A549 (cell line): ENCODE results near the gene FOXRED1.

Experiments
- CHD2 ChIP-seq: fragments of 150-350 bp; IDR thresholded peaks from 2 replicates; pipeline ENCODE4 v1.6.1; 2014; ENCODE audit warnings: low read length; ENCODE audit not compliant: partially characterized antibody
- EP300 ChIP-seq, 2 experiments: fragments of >200 bp; sonication (Bioruptor Twin); formaldehyde crosslinking; IDR thresholded peaks; 2 replicates in 1 of 2; 3 replicates in 1 of 2; pipeline ENCODE4 v1.6.1; 2016 to 2017
- HDAC2 ChIP-seq: fragments of 200-600 bp; sonication (generic); IDR thresholded peaks from 2 replicates; pipeline ENCODE4 v1.6.1; 2016
- SMC3 ChIP-seq: fragments of >200 bp; sonication (Bioruptor Twin); formaldehyde crosslinking; IDR thresholded peaks from 3 replicates; pipeline ENCODE4 v1.6.1; 2018; ENCODE audit warnings: inconsistent platforms
- TF ChIP-seq, protein P1 (sequence below): IDR thresholded peaks from 2 replicates; pipeline ENCODE4 v1.6.1; 2012
- TF ChIP-seq, protein P2 (sequence below): fragments of >200 bp; sonication (Bioruptor Twin); formaldehyde crosslinking; IDR thresholded peaks from 3 replicates; pipeline ENCODE4 v1.5.1; 2016
- TF ChIP-seq, protein P3 (sequence below): IDR thresholded peaks from 2 replicates; pipeline ENCODE4 v1.6.1; 2012; ENCODE audit warnings: low read depth, borderline replicate concordance

DNA sequence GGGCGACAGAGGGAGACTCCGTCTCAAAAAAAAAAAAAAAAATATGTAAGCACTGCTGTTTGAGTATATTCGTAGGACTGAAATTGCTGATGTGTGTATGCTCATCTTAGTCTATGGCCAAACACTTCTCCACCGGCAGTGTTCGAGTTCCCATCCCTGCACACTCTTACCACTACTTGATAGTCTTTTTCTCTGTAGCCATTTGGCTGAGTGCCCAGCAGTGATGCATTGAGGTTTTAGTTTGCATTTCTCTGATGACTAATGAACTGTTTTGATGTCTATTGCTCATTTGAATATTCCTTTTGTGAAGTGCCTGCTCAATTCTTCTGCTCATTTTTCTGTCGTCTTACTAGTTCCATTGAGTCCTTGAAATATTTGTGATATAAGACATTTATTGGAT, 15.9 kb downstream of the FOXRED1 start:
- TF ChIP-seq, protein P1, sequence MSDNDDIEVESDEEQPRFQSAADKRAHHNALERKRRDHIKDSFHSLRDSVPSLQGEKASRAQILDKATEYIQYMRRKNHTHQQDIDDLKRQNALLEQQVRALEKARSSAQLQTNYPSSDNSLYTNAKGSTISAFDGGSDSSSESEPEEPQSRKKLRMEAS, result no peak
- TF ChIP-seq CHD2 (no peak), EP300 (IDR thresholded peaks at IDR 0.05) (no peak), HDAC2 (no peak), SMC3 (no peak)
- TF ChIP-seq, protein P2, sequence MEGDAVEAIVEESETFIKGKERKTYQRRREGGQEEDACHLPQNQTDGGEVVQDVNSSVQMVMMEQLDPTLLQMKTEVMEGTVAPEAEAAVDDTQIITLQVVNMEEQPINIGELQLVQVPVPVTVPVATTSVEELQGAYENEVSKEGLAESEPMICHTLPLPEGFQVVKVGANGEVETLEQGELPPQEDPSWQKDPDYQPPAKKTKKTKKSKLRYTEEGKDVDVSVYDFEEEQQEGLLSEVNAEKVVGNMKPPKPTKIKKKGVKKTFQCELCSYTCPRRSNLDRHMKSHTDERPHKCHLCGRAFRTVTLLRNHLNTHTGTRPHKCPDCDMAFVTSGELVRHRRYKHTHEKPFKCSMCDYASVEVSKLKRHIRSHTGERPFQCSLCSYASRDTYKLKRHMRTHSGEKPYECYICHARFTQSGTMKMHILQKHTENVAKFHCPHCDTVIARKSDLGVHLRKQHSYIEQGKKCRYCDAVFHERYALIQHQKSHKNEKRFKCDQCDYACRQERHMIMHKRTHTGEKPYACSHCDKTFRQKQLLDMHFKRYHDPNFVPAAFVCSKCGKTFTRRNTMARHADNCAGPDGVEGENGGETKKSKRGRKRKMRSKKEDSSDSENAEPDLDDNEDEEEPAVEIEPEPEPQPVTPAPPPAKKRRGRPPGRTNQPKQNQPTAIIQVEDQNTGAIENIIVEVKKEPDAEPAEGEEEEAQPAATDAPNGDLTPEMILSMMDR, result no peak
- TF ChIP-seq, protein P3, sequence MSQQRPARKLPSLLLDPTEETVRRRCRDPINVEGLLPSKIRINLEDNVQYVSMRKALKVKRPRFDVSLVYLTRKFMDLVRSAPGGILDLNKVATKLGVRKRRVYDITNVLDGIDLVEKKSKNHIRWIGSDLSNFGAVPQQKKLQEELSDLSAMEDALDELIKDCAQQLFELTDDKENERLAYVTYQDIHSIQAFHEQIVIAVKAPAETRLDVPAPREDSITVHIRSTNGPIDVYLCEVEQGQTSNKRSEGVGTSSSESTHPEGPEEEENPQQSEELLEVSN, result no peak
